ENCODE results near the gene ICAM3.
"Not testable (repeated sequence)": the region's sequence is repeated elsewhere in the genome, so short reads cannot be mapped to it uniquely, and the experiment has no call there.

ICAM3 gene

GRCh38 chr19:10343495-10343894 lies 4.1 kb upstream of the ICAM3 start:
- DNase-seq = no peak

GRCh38 chr19:10339977-10340376 lies 553 bp upstream of the ICAM3 start:
- no peak for DNase-seq

DNA sequence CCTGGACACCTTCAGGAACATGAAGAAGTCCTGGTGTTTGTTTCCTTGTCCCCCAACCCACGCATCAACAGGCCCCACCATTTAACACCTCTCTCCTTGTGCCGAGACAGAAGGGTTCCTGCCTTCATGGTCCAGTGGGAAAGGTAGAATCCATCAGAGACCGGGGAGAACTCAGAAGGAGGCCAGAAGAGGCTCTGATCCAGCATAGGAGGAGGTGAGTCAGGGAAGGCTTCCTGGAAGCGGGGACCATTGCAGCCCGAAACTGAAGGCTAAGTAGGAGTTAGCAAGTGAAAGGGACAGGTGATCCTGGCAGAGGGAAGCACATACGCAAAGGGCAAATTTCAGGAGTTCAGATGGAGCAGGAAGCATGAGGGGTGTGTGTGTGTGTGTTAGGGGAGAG lies 484 bp downstream of the ICAM3 start:
- no peak for DNase-seq

- not testable (repeated sequence) for DNase-seq
These were observed 2.7 kb downstream of the ICAM3 start for GRCh38 chr19:10336725-10337124.

- DNase-seq = no peak
These were observed 4.0 kb downstream of the ICAM3 start for GRCh38 chr19:10335352-10335985.

DNA sequence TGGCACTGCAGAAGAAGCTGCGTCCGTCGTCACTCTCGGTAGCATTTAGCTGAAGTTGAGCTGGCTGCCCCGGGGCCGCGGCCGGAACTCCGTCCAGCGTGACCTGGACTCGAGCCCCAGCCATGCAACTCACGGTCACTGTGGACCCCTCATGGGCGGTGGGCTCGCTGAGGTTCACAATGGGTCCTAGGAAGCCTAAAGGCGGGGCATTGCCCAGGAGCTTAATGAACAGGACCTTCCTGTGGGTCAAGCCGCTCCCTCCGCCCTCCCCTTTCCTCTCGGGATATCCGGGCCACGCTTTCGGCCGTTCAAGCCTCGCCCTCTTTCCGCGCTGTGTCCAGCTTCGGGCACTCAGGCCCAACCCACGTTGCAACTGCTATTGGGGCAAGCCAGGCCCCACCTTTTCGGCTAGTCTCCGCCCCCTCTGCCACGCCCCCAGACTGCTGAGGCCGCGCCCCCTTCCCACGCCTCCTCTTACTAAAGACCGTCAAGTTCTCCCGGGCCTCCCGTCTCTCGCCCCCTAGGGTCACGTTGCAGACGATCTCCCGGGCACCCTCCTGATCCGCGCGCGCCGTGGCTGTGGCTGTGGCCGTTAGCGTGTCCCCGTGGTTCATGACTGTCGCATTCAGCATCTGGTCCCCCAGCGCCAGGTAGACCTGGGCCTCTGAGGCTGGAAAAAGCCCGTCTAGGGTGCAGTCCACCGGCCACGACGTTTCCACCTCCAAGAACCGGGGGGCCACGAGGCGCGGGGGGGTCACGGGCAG lies 4.7 kb downstream of the ICAM3 start:
- peak; percentile 29 to 70 for DNase-seq

- no peak for DNase-seq
These were observed 5.5 kb downstream of the ICAM3 start for GRCh38 chr19:10333758-10334587.

GRCh38 chr19:10332965-10333757 lies 6.3 kb downstream of the ICAM3 start, which contains the start of gene RAVER1:
TSS of gene RAVER1 (minus strand) at chr19:10333529. CDS start at chr19:10333507, 22 bp downstream.
- DNase-seq = peak; percentile 96 to 99

- DNase-seq = no peak
These were observed 7.1 kb downstream of the ICAM3 start for GRCh38 chr19:10332158-10332964.

DNA sequence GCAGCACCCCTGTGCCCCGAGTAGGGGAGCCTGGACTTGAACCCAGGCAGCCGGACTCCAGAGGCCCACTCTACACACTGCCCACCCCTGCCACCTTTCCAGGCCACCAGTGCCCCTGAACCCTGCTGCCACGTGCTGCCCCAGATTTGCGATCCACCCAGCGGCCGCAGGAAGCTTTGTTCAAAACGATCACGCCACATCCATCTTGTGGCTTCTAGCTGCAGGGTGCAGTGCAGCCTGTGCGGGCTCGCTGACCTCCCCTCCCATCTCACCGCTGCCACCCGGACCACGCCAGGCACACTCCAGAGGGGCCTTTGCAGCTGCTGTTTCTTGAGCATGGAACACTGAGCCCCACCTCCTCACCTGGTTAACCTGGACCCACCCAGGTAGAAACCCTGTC lies 9.9 kb downstream of the ICAM3 start:
- DNase-seq = no peak

DNA sequence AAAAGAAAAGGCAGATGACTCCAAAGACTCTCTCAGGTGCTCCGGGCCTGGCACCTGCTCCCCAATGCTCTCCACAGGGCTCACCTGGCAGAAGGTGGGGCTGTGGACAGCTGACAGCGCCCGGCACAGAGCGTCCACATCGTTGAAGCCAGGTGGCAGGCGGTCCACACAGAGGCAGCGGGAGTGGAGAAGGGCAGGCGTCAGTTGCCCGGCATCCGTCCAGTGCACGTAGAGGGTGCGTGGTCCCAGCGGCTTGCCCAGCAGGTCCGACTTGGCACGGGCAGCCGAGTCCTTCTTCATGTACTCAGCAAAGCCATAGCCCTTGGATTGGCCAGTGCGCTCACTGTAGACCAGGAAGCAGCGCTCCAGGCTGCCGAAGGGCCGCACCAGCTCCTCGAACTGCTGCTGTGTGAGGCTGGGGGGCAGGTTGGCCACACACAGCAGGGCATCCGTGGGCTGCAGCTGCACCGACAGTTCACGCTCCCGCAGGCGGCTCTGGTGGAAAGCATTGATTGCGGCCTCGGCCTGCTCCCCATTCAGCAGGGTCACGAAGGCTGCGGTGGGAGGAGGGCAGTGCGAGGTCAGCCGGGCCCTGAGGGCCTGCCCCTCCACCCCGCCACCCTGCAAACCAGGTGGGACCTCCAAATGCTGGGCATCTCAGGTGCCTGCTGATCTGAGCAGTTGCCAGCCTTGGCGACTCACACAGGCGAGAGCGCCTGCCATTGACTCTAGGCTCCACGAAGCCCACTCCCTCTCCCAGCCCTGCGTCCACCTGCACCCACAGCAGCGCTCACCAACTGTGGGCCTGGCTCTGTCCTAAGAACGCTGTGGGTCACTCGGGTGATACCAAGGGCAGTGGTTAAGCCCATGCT lies 10.6 kb downstream of the ICAM3 start:
- no peak for DNase-seq

- no peak for DNase-seq
These were observed 11.6 kb downstream of the ICAM3 start for GRCh38 chr19:10327793-10328192.

DNA sequence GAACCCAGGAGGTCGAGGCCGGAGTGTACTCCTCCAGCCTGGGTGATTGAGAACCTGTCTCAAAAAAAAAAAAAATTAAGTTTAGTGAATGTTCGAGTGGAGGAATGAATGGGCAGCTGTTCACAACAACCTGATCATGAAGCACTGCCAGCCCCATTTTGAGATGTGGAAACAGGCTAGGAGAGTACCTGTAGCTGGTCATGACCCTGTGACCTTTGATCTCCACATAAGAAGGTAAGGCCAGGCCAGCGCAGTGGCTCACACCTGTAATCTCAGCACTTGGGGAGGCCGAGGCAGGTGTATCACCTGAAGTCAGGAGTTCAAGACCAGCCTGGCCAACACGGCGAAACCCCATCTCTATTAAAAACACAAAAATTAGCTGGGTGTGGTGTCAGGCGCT lies 13.7 kb downstream of the ICAM3 start:
- no peak for DNase-seq

- no peak for DNase-seq
These were observed 17.3 kb downstream of the ICAM3 start for GRCh38 chr19:10321874-10322835.

- no peak for DNase-seq
These were observed 18.0 kb downstream of the ICAM3 start for GRCh38 chr19:10321417-10321797.

- DNase-seq = no peak
These were observed 18.6 kb downstream of the ICAM3 start for GRCh38 chr19:10320602-10321416.

DNA sequence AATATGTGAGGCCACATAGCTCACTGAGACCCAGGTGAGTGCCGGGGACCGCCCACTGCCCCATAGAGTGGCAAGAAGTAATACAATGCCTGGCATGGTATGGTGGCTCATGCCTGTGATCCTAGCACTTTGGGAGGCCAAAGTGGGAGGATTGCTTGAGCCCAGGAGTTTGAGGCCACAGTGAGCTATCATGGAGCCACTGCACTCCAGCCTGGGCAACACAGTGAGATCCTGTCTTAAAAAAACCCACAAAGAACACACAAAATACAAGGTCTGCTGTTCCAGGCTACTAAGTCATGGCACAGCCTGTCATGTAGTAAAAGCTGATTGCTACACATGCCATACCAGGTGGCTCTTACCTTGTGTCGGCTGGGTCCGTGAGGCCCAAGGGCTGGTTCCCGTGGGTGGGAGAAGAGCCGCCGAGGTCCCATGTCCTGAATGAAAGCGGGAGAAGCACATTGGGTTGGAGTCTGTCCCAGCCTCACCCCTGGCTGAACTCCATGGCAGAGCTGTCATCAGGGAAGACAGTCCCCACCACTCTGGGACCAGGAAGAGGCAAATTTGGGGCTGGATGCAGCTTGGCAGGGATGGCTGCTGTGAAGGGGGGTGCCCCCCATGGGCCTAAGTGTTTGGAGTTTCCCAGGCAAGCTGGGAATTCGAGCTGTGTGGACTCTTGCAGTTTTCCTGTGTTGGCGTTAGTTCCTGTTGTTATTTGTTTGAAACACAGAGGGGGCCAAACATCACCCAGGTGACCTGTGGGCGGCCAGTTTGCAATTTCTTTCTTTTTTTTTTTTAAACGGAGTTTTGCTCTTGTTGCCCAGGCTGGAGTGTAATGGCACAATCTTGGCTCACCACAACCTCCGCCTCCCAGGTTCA lies 20.4 kb downstream of the ICAM3 start:
- no peak for DNase-seq

Data from NCI-H446 (cell line).